ENCODE data around the gene PRSS38. TPM values are rescaled to one million over a fixed set of nuclear protein-coding genes. Genes with fewer than 3 reads are reported as not detected.

Gene PRSS38
- total RNA-seq, 2 experiments from 2014 or later = not detected

- POLR2A ChIA-PET = no interaction called here
- TF ChIP-seq CTCF (IDR thresholded peaks at IDR 0.05) = no peak
- H3K4me3 ChIP-seq (ENCODE audit: low read length) = no peak overlapping the region
- ATAC-seq (ENCODE audit: poor library complexity) (no peak), DNase-seq (peak in 1 of 14 experiments; percentile 29)
- Mint-ChIP-seq H3K4me1 (ENCODE audit: low read depth) (peaks cover 23% of the 10 kb centered on the region), H3K27me3 (no peaks in the 10 kb centered on the region), H3K36me3 (ENCODE audit: low read depth) (no peaks in the 10 kb centered on the region), H3K27ac (peak overlapping the region; percentile 87), H3K9me3 (no peaks in the 10 kb centered on the region), H3K4me3 (no peak overlapping the region)
- H3K4me1 ChIP-seq (ENCODE audit: insufficient read depth, low read length) = peaks cover 40% of the 10 kb centered on the region
- H3K9me3 ChIP-seq (ENCODE audit: control insufficient read depth in 1 of 2, insufficient read depth in 1 of 2, low read length in 2 of 2) = no peaks in the 10 kb centered on the region
- CTCF ChIA-PET = no interaction called here
- intact Hi-C loops (cut with DNase I, micrococcal nuclease) = no loop called here
- H3K27me3 ChIP-seq (ENCODE audit: control insufficient read depth in 1 of 2, insufficient read depth in 2 of 2, low read length in 2 of 2) = no peaks in the 10 kb centered on the region
- H3K27ac ChIP-seq (ENCODE audit: low read depth in 1 of 2, low read length in 2 of 2) = no peak overlapping the region
- H3K36me3 ChIP-seq (ENCODE audit: insufficient read depth, low read length) = no peaks in the 10 kb centered on the region
Measured at GRCh38 chr1:227890451-227891222, 75.2 kb downstream of the PRSS38 start.

GRCh38 chr1:227891223-227891954 lies 75.9 kb downstream of the PRSS38 start:
- CTCF ChIA-PET = no interaction called here
- no peak for ATAC-seq (ENCODE audit: poor library complexity)
- Histone ChIP-seq H3K27ac (ENCODE audit: low read depth in 1 of 2, low read length in 2 of 2) (no peak overlapping the region), H3K4me1 (ENCODE audit: insufficient read depth, low read length) (peaks cover 33% of the 10 kb centered on the region), H3K9me3 (ENCODE audit: control insufficient read depth in 1 of 2, insufficient read depth in 1 of 2, low read length in 2 of 2) (no peaks in the 10 kb centered on the region), H3K4me3 (ENCODE audit: low read length) (no peak overlapping the region), H3K36me3 (ENCODE audit: insufficient read depth, low read length) (no peaks in the 10 kb centered on the region), H3K27me3 (ENCODE audit: control insufficient read depth in 1 of 2, insufficient read depth in 2 of 2, low read length in 2 of 2) (no peaks in the 10 kb centered on the region)
- Mint-ChIP-seq H3K36me3 (ENCODE audit: low read depth) (no peaks in the 10 kb centered on the region), H3K4me1 (ENCODE audit: low read depth) (peaks cover 15% of the 10 kb centered on the region), H3K27ac (no peak overlapping the region), H3K4me3 (no peak overlapping the region), H3K27me3 (no peaks in the 10 kb centered on the region), H3K9me3 (no peaks in the 10 kb centered on the region)
- intact Hi-C loops (cut with DNase I, micrococcal nuclease) = no loop called here
- peak in 3 of 14 experiments; percentile 0 to 22 (median 12) for DNase-seq
- TF ChIP-seq CTCF (IDR thresholded peaks at IDR 0.05) = no peak
- POLR2A ChIA-PET = no interaction called here

- TF ChIP-seq CTCF (IDR thresholded peaks at IDR 0.05) = no peak
- no peak overlapping the region for H3K27ac Mint-ChIP-seq
- intact Hi-C loops (cut with DNase I, micrococcal nuclease) = no loop called here
Measured at GRCh38 chr1:227891955-227892488, 76.5 kb downstream of the PRSS38 start.

More at GRCh38 chr1:227891955-227892488, 76.5 kb downstream of the PRSS38 start:
- Mint-ChIP-seq H3K36me3 (ENCODE audit: low read depth) (no peaks in the 10 kb centered on the region), H3K27me3 (no peaks in the 10 kb centered on the region), H3K9me3 (no peaks in the 10 kb centered on the region), H3K4me3 (no peak overlapping the region), H3K4me1 (ENCODE audit: low read depth) (peaks cover 11% of the 10 kb centered on the region)
- Histone ChIP-seq H3K27ac (ENCODE audit: low read depth in 1 of 2, low read length in 2 of 2) (no peak overlapping the region), H3K27me3 (ENCODE audit: control insufficient read depth in 1 of 2, insufficient read depth in 2 of 2, low read length in 2 of 2) (no peaks in the 10 kb centered on the region), H3K36me3 (ENCODE audit: insufficient read depth, low read length) (no peaks in the 10 kb centered on the region), H3K9me3 (ENCODE audit: control insufficient read depth in 1 of 2, insufficient read depth in 1 of 2, low read length in 2 of 2) (no peaks in the 10 kb centered on the region), H3K4me3 (ENCODE audit: low read length) (no peak overlapping the region), H3K4me1 (ENCODE audit: insufficient read depth, low read length) (peaks cover 26% of the 10 kb centered on the region)
- no peak for ATAC-seq (ENCODE audit: poor library complexity)
- POLR2A ChIA-PET = no interaction called here
- CTCF ChIA-PET = no interaction called here
- DNase-seq = peak in 1 of 14 experiments; percentile 0

Data from CD4-positive, alpha-beta T cell (primary cell).